KBM-7 (cell line): Measurements from ENCODE around the gene ERFE.
"Not testable (repeated sequence)": the region's sequence is repeated elsewhere in the genome, so short reads cannot be mapped to it uniquely, and the experiment has no call there.

Experiments
- DNase-seq: peaks from one replicate; pipeline ENCODE4 v3.0.0-alpha.2; 2015
- in situ Hi-C: fragments of 300-500 bp; cut with MboI; formaldehyde crosslinking; loops from 2 replicates; pipeline ENCODE4 v1.14.3; 2020; ENCODE audit warnings: low sequenced_read_pairs, low pct_unique_long_range_greater_than_20kb, mixed read lengths

ERFE gene

GRCh38 chr2:238165288-238165921 lies 6.6 kb downstream of the ERFE start:
- in situ Hi-C loops: no loop called here
- DNase-seq: no peak

GRCh38 chr2:238166391-238167343 lies 7.9 kb downstream of the ERFE start:
- in situ Hi-C loops: no loop called here
- DNase-seq: no peak

- in situ Hi-C loops: no loop called here
- DNase-seq: no peak
Measured at GRCh38 chr2:238167344-238167715, 8.6 kb downstream of the ERFE start.

- in situ Hi-C loops: no loop called here
- no peak for DNase-seq
Measured at GRCh38 chr2:238167761-238168160, 9.0 kb downstream of the ERFE start.

- DNase-seq: no peak
- in situ Hi-C loops: no loop called here
Measured at GRCh38 chr2:238168196-238169047, 9.7 kb downstream of the ERFE start.

- in situ Hi-C loops: no loop called here
- DNase-seq: no peak
Measured at GRCh38 chr2:238169048-238169707, 10.4 kb downstream of the ERFE start.

GRCh38 chr2:238169708-238170251 lies 11.0 kb downstream of the ERFE start:
- in situ Hi-C loops: no loop called here
- DNase-seq: no peak

- DNase-seq: no peak
- in situ Hi-C loops: no loop called here
Measured at GRCh38 chr2:238170386-238171071, 11.8 kb downstream of the ERFE start.

GRCh38 chr2:238171072-238171431 lies 12.3 kb downstream of the ERFE start:
- in situ Hi-C loops, DNase-seq: not testable (repeated sequence)

- in situ Hi-C loops: no loop called here
Measured at GRCh38 chr2:238171575-238172187, 12.9 kb downstream of the ERFE start.

GRCh38 chr2:238172439-238172838 lies 13.7 kb downstream of the ERFE start:
- no peak for DNase-seq
- in situ Hi-C loops: no loop called here

More at GRCh38 chr2:238171575-238172187, 12.9 kb downstream of the ERFE start:
- no peak for DNase-seq

- in situ Hi-C loops: no loop called here
- no peak for DNase-seq
Measured at GRCh38 chr2:238173692-238174091, 14.9 kb downstream of the ERFE start.

GRCh38 chr2:238174291-238174690 lies 15.5 kb downstream of the ERFE start:
- in situ Hi-C loops: no loop called here
- no peak for DNase-seq

- no peak for DNase-seq
- in situ Hi-C loops: no loop called here
Measured at GRCh38 chr2:238174701-238175100, 15.9 kb downstream of the ERFE start.

GRCh38 chr2:238176613-238177012 lies 17.8 kb downstream of the ERFE start:
- DNase-seq: no peak
- in situ Hi-C loops: no loop called here

GRCh38 chr2:238180554-238180953 lies 21.8 kb downstream of the ERFE start:
- in situ Hi-C loops: no loop called here

GRCh38 chr2:238182362-238182761 lies 23.6 kb downstream of the ERFE start:
- in situ Hi-C loops: no loop called here

More at GRCh38 chr2:238180554-238180953, 21.8 kb downstream of the ERFE start:
- no peak for DNase-seq

GRCh38 chr2:238183821-238184220 lies 25.1 kb downstream of the ERFE start:
- no peak for DNase-seq
- in situ Hi-C loops: no loop called here

More at GRCh38 chr2:238182362-238182761, 23.6 kb downstream of the ERFE start:
- no peak for DNase-seq
